Esophagus muscularis mucosa (tissue), 3 donors: Measurements from ENCODE around the gene TAX1BP1.

Experiments
- POLR2A ChIP-seq: fragments of 450-650 bp; IDR thresholded peaks from one replicate; pipeline ENCODE4 v1.6.1; 2017; ENCODE audit warnings: antibody characterized with exemption, moderate library complexity, mild to moderate bottlenecking, low read depth
- TF ChIP-seq, protein P1 (sequence below), 3 experiments: fragments of 200-600 bp in 2 of 3; fragments of 450-650 bp in 1 of 3; sonication (generic) in 2 of 3; IDR thresholded peaks; one replicate each; pipeline ENCODE4 v1.5.1; 2017 to 2019; ENCODE audit warnings: antibody characterized with exemption in 3 of 3, mild to moderate bottlenecking in 2 of 3, moderate library complexity in 1 of 3

- TF ChIP-seq POLR2A, result no peak
- TF ChIP-seq, protein P1, sequence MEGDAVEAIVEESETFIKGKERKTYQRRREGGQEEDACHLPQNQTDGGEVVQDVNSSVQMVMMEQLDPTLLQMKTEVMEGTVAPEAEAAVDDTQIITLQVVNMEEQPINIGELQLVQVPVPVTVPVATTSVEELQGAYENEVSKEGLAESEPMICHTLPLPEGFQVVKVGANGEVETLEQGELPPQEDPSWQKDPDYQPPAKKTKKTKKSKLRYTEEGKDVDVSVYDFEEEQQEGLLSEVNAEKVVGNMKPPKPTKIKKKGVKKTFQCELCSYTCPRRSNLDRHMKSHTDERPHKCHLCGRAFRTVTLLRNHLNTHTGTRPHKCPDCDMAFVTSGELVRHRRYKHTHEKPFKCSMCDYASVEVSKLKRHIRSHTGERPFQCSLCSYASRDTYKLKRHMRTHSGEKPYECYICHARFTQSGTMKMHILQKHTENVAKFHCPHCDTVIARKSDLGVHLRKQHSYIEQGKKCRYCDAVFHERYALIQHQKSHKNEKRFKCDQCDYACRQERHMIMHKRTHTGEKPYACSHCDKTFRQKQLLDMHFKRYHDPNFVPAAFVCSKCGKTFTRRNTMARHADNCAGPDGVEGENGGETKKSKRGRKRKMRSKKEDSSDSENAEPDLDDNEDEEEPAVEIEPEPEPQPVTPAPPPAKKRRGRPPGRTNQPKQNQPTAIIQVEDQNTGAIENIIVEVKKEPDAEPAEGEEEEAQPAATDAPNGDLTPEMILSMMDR (IDR thresholded peaks at IDR 0.05), result no peak
Measured at GRCh38 chr7:27871866-27872265, 131.9 kb downstream of the TAX1BP1 start.
